ENCODE data around the gene CES3.
"Not testable (repeated sequence)": the region's sequence is repeated elsewhere in the genome, so short reads cannot be mapped to it uniquely, and the experiment has no call there.

Gene CES3

DNA sequence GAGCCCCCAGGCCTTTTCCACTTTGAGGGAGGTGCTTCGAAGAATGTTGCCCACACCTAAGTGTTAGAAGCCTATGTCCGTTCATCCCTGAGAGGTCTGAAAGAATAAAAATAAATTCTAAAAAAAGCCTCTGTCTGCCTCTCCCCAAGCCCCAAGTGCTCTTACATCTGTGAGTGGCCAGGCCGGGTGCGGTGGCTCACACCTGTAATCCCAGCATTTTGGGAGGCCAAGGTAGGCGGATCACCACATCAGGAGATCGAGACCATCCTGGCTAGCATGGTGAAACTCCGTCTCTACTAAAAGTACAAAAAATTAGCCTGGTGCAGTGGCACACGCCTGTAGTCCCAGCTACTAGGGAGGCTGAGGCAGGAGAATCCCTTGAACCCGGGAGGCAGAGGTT lies 16.1 kb upstream of the CES3 start:
- DNase-seq (ENCODE audit: low read depth in 2 of 3, low spot score in 2 of 3) = not testable (repeated sequence)

GRCh38 chr16:66945939-66946338 lies 15.1 kb upstream of the CES3 start:
- DNase-seq (ENCODE audit: low read depth in 2 of 3, low spot score in 2 of 3) = no peak

DNA sequence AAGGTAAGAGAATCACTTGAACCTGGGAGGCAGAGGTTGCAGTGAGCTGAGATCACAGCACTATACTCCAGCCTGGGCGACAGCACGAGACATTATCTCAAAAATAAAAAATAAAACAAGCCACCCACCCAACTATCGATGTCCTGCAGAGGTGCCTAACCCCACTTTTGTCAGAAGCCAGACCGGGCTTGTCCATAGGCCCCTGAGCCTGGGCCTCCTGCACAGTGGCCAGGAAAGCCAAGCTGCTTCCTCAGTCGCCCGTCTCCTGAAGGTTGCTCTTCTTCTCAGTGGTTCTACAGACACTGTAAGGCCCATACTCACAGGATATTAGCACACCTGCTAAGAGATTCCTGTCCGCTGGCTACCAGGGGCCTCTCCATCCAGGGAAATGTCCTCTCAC lies 14.5 kb upstream of the CES3 start:
- DNase-seq (ENCODE audit: low read depth in 2 of 3, low spot score in 2 of 3) = no peak

DNA sequence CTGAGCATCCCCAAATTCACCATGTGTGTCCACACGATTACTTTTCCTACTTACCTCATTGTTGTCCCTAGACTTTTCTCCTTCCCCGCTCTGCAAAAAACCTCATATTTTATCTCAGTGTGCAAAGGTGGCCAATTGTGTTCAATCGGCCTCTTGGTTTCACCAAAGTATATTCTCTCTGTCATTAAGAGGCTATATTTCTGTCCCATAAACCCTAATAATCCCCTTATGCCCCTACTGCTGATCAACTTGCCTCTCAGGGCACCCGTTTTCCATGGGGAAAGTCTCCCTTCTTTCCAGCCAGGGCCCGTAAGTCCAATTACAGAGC lies 14.1 kb upstream of the CES3 start:
- DNase-seq (ENCODE audit: low read depth in 2 of 3, low spot score in 2 of 3) = no peak

- DNase-seq (ENCODE audit: low read depth in 2 of 3, low spot score in 2 of 3) = peak; percentile 61 to 77 (median 74)
Observed at GRCh38 chr16:66947302-66948065, 13.6 kb upstream of the CES3 start.

- no peak for DNase-seq (ENCODE audit: low read depth in 2 of 3, low spot score in 2 of 3)
Observed at GRCh38 chr16:66948134-66948836, 12.8 kb upstream of the CES3 start.

GRCh38 chr16:66948837-66949225 lies 12.2 kb upstream of the CES3 start:
- no peak for DNase-seq (ENCODE audit: low read depth in 2 of 3, low spot score in 2 of 3)

DNA sequence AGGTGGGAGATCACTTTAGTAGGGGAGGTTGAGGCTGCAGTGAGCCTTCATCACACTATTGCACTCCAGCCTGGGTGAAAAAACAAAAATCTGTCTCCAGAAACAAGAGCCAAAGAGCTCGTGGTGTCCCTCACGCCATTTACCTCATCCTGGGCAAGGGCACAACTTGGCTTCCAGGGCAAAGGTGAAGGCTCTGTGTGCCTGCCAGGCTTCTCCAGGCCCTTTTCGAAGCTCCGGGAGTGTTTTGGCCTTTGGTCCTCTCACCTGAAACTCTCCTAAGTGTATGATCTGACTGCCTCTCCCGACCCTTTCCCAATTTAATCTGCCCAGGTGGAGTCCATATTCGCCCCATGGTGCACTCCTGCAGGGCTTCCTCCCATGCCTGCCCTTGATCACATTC lies 11.6 kb upstream of the CES3 start:
- DNase-seq (ENCODE audit: low read depth in 2 of 3, low spot score in 2 of 3) = no peak

DNA sequence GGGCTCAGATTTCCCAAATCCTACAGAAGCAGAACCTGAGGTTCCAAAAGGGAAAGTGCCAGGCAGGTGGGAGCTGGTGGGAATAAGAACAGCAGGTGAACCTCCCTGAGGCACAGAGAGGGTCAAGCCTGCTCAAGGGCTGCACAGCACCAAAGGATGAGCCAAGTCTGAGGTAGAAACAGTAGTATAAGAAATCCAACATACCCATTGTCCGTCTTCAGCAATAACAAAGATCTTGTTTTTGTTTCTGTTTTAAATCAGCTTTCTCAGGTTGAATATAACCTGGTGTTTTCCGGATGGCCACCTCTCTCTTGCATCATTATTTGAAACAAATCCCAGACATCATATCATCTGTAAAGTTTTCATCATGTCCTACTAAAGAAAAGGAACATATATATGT lies 10.6 kb upstream of the CES3 start:
- DNase-seq (ENCODE audit: low read depth in 2 of 3, low spot score in 2 of 3) = no peak

- DNase-seq (ENCODE audit: low read depth in 2 of 3, low spot score in 2 of 3) = no peak
Observed at GRCh38 chr16:66950971-66951790, 9.9 kb upstream of the CES3 start.

DNA sequence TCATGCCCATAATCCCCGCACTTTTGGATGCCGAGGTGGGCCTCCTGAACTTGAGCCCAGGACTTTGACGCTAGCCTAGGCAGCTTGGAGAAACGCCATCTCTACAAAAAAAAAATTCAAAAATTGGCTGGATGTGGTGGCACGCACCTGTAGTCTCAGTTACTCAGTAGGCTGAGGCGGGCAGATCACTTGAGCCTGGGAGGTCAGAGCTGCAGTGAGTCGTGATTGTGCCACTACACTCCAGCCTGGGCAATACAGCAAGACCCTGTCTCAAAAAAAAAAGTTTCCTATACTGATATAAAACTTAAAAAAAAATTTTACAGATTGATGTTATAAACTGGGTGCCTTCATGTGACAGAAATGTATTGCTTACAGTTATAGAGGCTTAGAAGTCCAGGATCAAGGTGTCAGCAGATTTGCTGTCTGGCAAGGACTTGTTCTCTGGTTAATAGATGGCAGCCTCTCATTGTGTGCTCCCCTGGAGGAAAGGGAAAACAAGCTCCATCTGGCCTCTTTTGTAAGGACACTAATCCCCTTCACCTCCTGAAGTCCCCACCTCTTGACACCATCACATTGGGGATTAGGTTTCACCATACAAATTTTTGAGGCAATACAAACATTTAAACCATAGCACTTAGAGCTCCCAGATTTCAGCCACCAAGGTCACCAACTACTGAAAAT lies 8.5 kb upstream of the CES3 start:
- no peak for DNase-seq (ENCODE audit: low read depth in 2 of 3, low spot score in 2 of 3)

DNA sequence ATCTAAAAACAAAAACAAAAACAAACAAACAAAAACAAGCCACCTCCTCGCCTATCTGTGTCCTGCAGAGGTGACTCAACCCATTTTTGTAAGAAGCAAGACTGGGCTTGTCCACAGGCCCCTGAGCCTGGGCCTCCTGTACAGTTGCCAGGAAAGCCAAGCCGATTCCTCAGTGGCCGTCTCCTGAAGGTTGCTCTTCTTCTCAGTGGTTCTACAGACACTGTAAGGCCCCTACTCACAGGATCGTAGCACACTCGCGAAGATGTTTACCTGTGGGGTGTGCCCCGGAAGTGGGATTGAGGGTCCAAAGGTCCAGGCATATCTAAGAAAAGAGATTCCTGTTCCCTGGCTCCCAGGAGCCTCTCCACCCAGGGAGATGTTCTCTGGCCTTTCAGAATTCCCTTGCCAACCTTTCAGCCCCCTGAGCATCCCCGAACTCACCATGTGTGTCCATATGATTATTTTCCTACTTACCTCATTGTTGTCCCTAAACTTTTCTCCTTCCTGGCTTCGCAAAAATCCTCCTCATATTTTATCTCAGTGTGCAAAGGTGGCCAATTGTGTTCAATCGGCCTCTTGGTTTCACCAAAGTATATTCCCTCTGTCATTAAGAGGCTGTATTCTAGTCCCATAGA lies 7.5 kb upstream of the CES3 start:
- no peak for DNase-seq (ENCODE audit: low read depth in 2 of 3, low spot score in 2 of 3)

DNA sequence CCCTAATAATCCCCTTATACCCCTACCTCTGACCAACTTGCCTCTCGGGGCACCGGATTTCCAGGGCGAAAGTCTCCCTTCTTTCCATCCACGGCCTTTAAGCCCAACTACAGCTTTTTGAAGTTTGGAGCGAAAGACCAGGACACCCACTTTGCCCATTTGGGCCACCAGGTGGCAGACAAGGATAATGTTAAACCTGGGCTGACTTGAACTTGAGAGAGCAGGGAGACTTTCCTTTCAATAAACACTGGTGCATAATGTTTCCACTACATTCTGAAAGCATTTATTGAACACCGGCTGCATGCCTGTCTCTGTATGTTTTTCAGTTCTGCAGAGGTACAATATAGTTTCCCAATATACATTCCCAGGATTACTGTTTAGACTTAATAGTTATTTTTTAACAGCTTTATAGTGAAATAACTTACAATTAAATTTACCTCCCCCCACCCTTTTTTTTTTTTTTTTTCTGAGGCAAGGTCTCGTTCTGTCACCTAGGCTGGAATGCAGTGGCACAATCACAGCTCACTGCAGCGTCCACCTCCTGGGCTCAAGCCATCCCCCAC lies 6.9 kb upstream of the CES3 start:
- DNase-seq (ENCODE audit: low read depth in 2 of 3, low spot score in 2 of 3) = peak in 2 of 3 experiments; percentile 40 to 45

DNA sequence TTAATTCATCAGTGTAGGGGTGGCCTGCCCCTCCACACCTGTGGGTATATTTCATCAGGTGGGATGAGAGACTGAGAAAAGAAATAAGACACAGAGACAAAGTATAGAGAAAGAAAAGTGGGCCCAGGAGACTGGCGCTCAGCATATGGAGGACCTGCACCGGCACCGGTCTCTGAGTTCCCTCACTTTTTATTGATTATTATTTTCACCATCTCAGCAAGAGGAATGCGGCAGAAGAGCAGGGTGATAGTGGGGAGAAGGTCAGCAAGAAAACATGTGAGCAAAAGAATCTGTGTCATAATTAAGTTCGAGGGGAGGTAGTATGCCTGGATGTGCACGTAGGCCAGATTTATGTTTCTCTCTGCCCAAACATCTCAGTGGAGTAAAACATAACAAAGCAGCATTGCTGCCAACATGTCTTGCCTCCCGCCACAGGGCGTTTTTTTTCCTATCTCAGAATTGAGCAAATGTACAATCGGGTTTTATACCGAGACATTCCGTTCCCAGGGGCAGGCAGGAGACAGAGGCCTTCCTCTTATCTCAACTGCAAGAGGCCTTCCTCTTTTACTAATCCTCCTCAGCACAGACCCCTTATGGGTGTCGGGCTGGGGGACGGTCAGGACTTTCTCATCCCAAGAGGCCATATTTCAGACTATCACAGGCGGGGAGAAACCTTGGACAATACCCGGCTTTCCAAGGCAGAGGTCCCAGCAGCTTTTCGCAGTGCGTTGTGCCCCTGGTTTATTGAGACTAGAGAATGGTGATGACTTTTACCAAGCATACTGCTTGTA lies 5.5 kb upstream of the CES3 start:
- not testable (repeated sequence) for DNase-seq (ENCODE audit: low read depth in 2 of 3, low spot score in 2 of 3)

- not testable (repeated sequence) for DNase-seq (ENCODE audit: low read depth in 2 of 3, low spot score in 2 of 3)
Observed at GRCh38 chr16:66956154-66956457, 5.0 kb upstream of the CES3 start.

- no peak for DNase-seq (ENCODE audit: low read depth in 2 of 3, low spot score in 2 of 3)
Observed at GRCh38 chr16:66958857-66959703, 2.0 kb upstream of the CES3 start.

DNA sequence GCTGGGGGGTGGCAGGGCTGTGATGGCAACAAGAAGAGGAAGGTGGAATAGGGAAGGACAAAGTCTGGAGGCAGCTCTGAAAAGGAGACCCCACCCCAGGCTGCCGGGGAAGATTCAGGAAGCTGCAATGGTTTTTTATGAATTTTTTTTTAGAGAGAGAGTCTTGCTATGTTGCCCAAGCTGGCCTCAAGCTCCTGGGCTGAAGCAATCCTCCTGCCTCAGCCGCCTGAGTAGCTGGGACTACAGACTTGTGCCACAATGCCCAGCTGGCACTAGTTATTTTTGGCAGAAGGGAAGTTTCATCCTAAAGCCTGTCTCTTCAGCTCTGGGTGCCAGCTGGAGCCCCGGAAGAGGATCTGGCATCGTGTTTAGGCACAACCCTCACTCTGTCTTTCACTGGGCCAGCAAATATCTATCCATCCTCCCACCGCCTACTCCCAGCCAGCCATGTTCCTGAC lies 1.3 kb upstream of the CES3 start:
- no peak for DNase-seq (ENCODE audit: low read depth in 2 of 3, low spot score in 2 of 3)

DNA sequence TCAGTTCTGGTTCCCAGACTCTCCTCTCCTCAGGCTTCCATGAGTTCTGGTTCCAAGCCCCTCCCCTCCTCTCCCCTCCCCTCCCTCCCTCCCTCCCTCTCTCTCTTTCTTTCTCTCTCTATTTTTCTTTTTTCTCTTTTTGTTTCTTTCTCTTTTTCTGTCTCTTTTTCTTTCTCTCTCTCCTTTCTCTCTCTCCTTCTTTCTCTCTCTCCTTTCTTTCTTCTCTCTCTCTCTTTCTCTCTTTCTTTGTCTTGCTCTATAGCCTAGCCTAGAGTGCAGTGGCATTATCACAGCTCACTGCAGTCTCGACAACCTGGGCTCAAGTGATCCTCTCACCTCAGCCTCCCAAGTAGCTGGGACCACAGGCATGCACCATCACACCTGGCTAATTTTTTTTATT lies 796 bp upstream of the CES3 start:
- no peak for DNase-seq (ENCODE audit: low read depth in 2 of 3, low spot score in 2 of 3)

GRCh38 chr16:66961914-66962313 lies 848 bp downstream of the CES3 start:
- DNase-seq (ENCODE audit: low read depth in 2 of 3, low spot score in 2 of 3) = no peak

All from activated CD8-positive, alpha-beta memory T cell treated with anti-CD3 and anti-CD28 coated beads for 48 hours (primary cell).